Neuronal stem cell (in vitro differentiated cells): ENCODE data around the gene PARD6G.

Experiments used
- DNase-seq: peaks from one replicate; pipeline ENCODE4 v3.0.0-alpha.2; 2013; ENCODE audit warnings: low spot score
- H2AFZ ChIP-seq: one replicate; pipeline ENCODE4 v1.6.1; 2013; ENCODE audit warnings: mild to moderate bottlenecking, low read length, inconsistent platforms
- H2AK5ac ChIP-seq: 2 replicates; pipeline ENCODE4 v1.6.1; 2013; ENCODE audit warnings: low read depth, mild to moderate bottlenecking, inconsistent platforms, low read length, moderate library complexity, mixed read lengths
- H2BK120ac ChIP-seq: 2 replicates; pipeline ENCODE4 v1.6.1; 2013; ENCODE audit warnings: low read depth, mild to moderate bottlenecking, inconsistent platforms, low read length, moderate library complexity, mixed read lengths
- H2BK12ac ChIP-seq: one replicate; pipeline ENCODE4 v1.6.1; 2013; ENCODE audit warnings: low read length, inconsistent platforms
- H2BK15ac ChIP-seq: 2 replicates; pipeline ENCODE4 v1.6.1; 2013; ENCODE audit warnings: mild to moderate bottlenecking, low read length, inconsistent platforms, mixed read lengths
- H2BK5ac ChIP-seq: one replicate; pipeline ENCODE4 v1.6.1; 2013; ENCODE audit warnings: inconsistent platforms, mild to moderate bottlenecking, low read length, moderate library complexity
- H3K14ac ChIP-seq: one replicate; pipeline ENCODE4 v1.6.1; 2013; ENCODE audit warnings: low read length, inconsistent platforms
- H3K18ac ChIP-seq: 2 replicates; pipeline ENCODE4 v1.6.1; 2013; ENCODE audit warnings: low read length, inconsistent platforms
- H3K23ac ChIP-seq: 2 replicates; pipeline ENCODE4 v1.6.1; 2013; ENCODE audit warnings: low read depth, mild to moderate bottlenecking, mixed read lengths, low read length, inconsistent platforms; ENCODE audit not compliant: poor library complexity
- H3K27ac ChIP-seq: replicated peaks from 3 replicates; pipeline ENCODE4 v1.5.1; 2013; ENCODE audit warnings: low read length, inconsistent platforms
- H3K27me3 ChIP-seq, 3 experiments: 2 replicates each; pipeline ENCODE4 v1.6.1; 2013; ENCODE audit warnings: low read length in 3 of 3, mild to moderate bottlenecking in 2 of 3, inconsistent platforms in 1 of 3, low read depth in 1 of 3, mixed read lengths in 1 of 3, moderate library complexity in 1 of 3; ENCODE audit not compliant: control insufficient read depth in 3 of 3, insufficient read depth in 3 of 3
- H3K36me3 ChIP-seq, 2 donors: replicated peaks in 1 of 2; 2 replicates each; pipeline ENCODE4 v1.6.1; 2013; ENCODE audit warnings: low read length in 2 of 2; ENCODE audit not compliant: control insufficient read depth in 2 of 2, insufficient read depth in 2 of 2
- H3K4ac ChIP-seq: 2 replicates; pipeline ENCODE4 v1.6.1; 2013; ENCODE audit warnings: inconsistent platforms, mild to moderate bottlenecking, low read length, moderate library complexity
- H3K4me1 ChIP-seq, 2 donors: 1 replicate in 1 of 2; 2 replicates in 1 of 2; pipeline ENCODE4 v1.6.1; 2013; ENCODE audit warnings: low read length in 2 of 2, low read depth in 1 of 2; ENCODE audit not compliant: control insufficient read depth in 2 of 2, insufficient read depth in 1 of 2
- H3K4me2 ChIP-seq: one replicate; pipeline ENCODE4 v1.6.1; 2013; ENCODE audit warnings: mild to moderate bottlenecking, low read length, inconsistent platforms; ENCODE audit not compliant: insufficient read depth, poor library complexity, severe bottlenecking
- H3K4me3 ChIP-seq, 2 donors: 2 replicates each; pipeline ENCODE4 v1.5.1; 2013; ENCODE audit warnings: low read length in 2 of 2, mild to moderate bottlenecking in 2 of 2, inconsistent platforms in 1 of 2, moderate library complexity in 1 of 2
- H3K79me1 ChIP-seq: one replicate; pipeline ENCODE4 v1.6.1; 2013; ENCODE audit warnings: low read depth, mild to moderate bottlenecking, inconsistent platforms, low read length, moderate library complexity
- H3K9ac ChIP-seq: one replicate; pipeline ENCODE4 v1.6.1; 2013; ENCODE audit warnings: mild to moderate bottlenecking, low read depth, low read length, inconsistent platforms; ENCODE audit not compliant: poor library complexity
- H3K9me3 ChIP-seq, 2 donors: replicated peaks in 1 of 2; 2 replicates each; pipeline versions ENCODE3 to v1.6.1; 2013; ENCODE audit warnings: low read length in 2 of 2, mild to moderate bottlenecking in 2 of 2, inconsistent platforms in 1 of 2, low read depth in 1 of 2, mixed read lengths in 1 of 2, moderate library complexity in 1 of 2; ENCODE audit not compliant: control insufficient read depth in 2 of 2, insufficient read depth in 1 of 2
- H4K8ac ChIP-seq: one replicate; pipeline ENCODE4 v1.6.1; 2013; ENCODE audit warnings: low read depth, mild to moderate bottlenecking, inconsistent platforms, low read length, moderate library complexity
- H4K91ac ChIP-seq: one replicate; pipeline ENCODE4 v1.6.1; 2013; ENCODE audit warnings: low read length, low read depth, mild to moderate bottlenecking, inconsistent platforms; ENCODE audit not compliant: poor library complexity
- WGBS, 2 donors: extraction: QIAGEN DNeasy Blood & Tissue Kit; methylation state at CpG; one replicate each; pipeline ENCODE4 v1.1.7; 2013; ENCODE audit warnings: missing lambda C conversion rate in 2 of 2, mixed read lengths in 1 of 2; ENCODE audit not compliant: insufficient read length in 2 of 2, insufficient replicate concordance in 1 of 2; ENCODE audit errors: extremely low coverage in 2 of 2; 5-methylcytosine and 5-hydroxymethylcytosine counted together

Gene PARD6G

DNA sequence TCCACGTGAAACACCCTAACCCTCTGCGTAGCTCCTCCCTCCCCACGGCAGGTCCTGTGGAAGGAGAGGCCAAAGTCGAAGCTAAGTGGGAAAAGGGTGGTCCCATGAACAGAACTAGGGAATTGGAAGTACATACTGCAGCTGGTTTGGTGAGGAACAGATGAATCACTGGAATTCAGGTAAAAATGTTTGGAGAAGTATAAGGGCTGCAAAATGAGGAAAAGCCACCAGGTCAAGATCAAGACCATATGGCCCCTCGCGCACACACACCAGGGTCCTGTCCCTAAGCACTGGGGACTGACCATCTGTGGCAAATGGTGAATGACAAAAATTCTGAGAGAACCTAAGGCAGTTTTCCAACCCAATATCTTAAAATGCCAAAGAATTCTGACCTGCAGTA lies 3.1 kb downstream of the PARD6G start:
- Histone ChIP-seq H4K91ac (no peak overlapping the region), H3K36me3 (peaks cover 2 to 8% of the 10 kb centered on the region in 2 donors), H3K23ac (no peak overlapping the region), H3K9ac (no peak overlapping the region), H2BK12ac (no peak overlapping the region), H2BK15ac (no peak overlapping the region), H2AFZ (no peak overlapping the region), H3K14ac (no peak overlapping the region), H3K79me1 (peaks cover 13% of the 10 kb centered on the region), H3K4ac (no peak overlapping the region), H3K4me2 (no peak overlapping the region), H3K27me3 (no peaks in the 10 kb centered on the region), H2BK120ac (no peak overlapping the region), H3K4me1 (peaks cover 4% of the 10 kb centered on the region in 2 donors), H3K27ac (no peak overlapping the region), H2AK5ac (no peak overlapping the region), H3K18ac (no peak overlapping the region), H3K4me3 (no peak overlapping the region), H4K8ac (no peak overlapping the region), H2BK5ac (no peak overlapping the region), H3K9me3 (no peaks in the 10 kb centered on the region)
- WGBS, 2 donors: no CpG with 5 or more reads among the region's 6 CpGs
- no peak for DNase-seq

DNA sequence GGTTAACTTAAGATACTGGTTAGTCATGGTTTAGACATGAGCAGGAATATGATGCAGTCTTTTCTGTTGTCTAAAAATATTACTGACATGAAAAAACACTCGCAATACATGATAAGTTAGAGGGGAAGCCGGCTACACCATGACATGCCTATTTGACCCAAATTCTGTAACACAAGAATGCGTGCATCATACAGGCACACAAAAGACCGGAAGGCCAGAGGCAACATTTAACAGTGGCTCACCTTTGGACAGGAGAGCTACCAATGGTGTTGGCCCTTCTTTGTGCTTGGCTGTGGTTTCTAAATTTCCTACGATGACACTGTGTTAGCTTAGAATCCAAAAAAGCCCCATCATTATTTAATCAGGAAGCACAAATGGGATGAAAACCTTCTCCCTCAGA lies 4.1 kb downstream of the PARD6G start:
- no peak overlapping the region for H3K4me2 ChIP-seq
- H2BK15ac ChIP-seq: no peak overlapping the region
- WGBS, 2 donors: no CpG with 5 or more reads among the region's 5 CpGs
- H4K8ac ChIP-seq: no peak overlapping the region
- no peak overlapping the region for H3K4me3 ChIP-seq
- no peak overlapping the region for H2BK12ac ChIP-seq
- H3K14ac ChIP-seq: no peak overlapping the region
- no peak overlapping the region for H3K18ac ChIP-seq
- H2AK5ac ChIP-seq: no peak overlapping the region
- H4K91ac ChIP-seq: no peak overlapping the region
- no peaks in the 10 kb centered on the region for H3K27me3 ChIP-seq
- H2BK120ac ChIP-seq: no peak overlapping the region
- H3K9me3 ChIP-seq: no peaks in the 10 kb centered on the region
- H3K27ac ChIP-seq: no peak overlapping the region
- H3K36me3 ChIP-seq: peaks cover 2 to 8% of the 10 kb centered on the region in 2 donors
- H3K79me1 ChIP-seq: peaks cover 17% of the 10 kb centered on the region
- H3K4me1 ChIP-seq: peaks cover 4% of the 10 kb centered on the region in 2 donors
- no peak overlapping the region for H3K23ac ChIP-seq
- DNase-seq: no peak
- H2BK5ac ChIP-seq: no peak overlapping the region
- H3K9ac ChIP-seq: no peak overlapping the region
- no peak overlapping the region for H3K4ac ChIP-seq
- no peak overlapping the region for H2AFZ ChIP-seq

DNA sequence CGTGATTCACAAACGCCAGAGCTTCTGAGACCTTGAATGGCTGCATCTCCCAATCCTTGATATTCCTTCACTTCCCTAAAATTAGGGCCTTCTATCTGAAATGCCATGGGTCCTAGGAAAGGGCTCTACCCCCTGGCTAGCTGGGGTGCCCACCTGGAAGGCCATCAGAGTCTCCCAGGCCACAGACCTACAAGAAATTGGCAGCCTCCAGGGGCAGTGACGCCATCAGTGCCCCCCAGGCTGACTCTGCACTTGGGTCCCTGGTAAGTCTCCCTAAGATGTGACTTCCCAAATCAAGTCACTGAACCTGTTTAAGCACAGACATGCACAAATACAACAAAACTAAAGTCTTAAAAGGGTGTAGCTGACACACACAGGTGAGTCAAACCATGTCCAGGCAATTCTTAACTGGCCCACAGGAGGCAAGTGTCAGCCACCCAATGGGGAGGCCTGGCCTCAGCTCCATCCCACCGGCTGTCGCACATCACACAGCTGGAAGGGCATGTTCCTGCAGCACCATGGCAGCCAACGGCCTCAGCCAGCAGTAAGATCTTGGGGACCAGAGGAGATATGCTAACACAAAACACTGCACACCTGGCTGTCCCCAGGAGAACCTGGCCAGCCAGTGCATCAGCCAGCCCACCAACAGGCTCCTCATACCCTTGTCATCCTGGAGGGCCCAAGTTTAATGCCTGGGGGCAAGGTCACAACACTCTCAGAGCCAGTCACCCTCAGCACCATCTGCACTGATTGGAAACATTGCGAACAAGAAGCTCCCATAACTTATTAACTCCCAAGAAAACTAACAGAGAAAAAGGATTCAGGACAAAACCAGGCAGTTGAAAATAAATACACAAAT lies 5.2 kb downstream of the PARD6G start:
- Histone ChIP-seq H2BK15ac (no peak overlapping the region), H3K27ac (no peak overlapping the region), H3K79me1 (peaks cover 17% of the 10 kb centered on the region), H2AFZ (no peak overlapping the region), H3K9ac (no peak overlapping the region), H3K4me1 (peaks cover 4% of the 10 kb centered on the region in 2 donors), H3K4me3 (no peak overlapping the region), H3K27me3 (no peaks in the 10 kb centered on the region), H3K14ac (no peak overlapping the region), H3K18ac (no peak overlapping the region), H4K91ac (no peak overlapping the region), H2BK5ac (no peak overlapping the region), H2BK120ac (no peak overlapping the region), H2BK12ac (no peak overlapping the region), H3K23ac (no peak overlapping the region), H3K4me2 (no peak overlapping the region), H2AK5ac (no peak overlapping the region), H3K9me3 (no peaks in the 10 kb centered on the region), H4K8ac (no peak overlapping the region), H3K36me3 (peaks cover 2 to 8% of the 10 kb centered on the region in 2 donors), H3K4ac (no peak overlapping the region)
- no peak for DNase-seq
- no CpG with 5 or more reads among the region's 7 CpGs for WGBS, 2 donors

DNA sequence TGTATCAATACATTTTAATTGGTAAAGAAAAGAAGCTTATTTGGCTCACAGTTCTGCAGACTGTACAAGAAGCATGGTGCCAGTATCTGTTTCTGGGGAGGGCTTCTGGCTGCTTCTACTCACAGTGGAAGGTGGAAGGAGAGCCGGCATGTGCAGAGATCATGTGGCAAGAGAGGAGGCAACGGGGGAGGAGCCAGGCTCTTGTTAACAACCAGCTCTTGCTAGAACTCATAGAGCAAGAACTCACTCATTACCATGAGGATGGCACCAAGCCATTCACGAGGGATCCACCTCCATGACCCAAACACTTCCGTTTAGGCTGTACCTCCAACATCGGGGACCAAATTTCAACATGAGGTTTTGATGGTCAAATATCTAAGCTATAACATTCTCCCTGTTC lies 7.5 kb downstream of the PARD6G start:
- DNase-seq: no peak
- Histone ChIP-seq H3K4me1 (peaks cover 0 to 2% of the 10 kb centered on the region in 2 donors), H3K4me2 (no peak overlapping the region), H2BK15ac (no peak overlapping the region), H3K4me3 (no peak overlapping the region), H3K18ac (no peak overlapping the region), H2BK120ac (no peak overlapping the region), H2AK5ac (no peak overlapping the region), H4K8ac (no peak overlapping the region), H3K14ac (no peak overlapping the region), H2BK12ac (no peak overlapping the region), H3K9me3 (no peaks in the 10 kb centered on the region), H3K27me3 (no peaks in the 10 kb centered on the region), H4K91ac (no peak overlapping the region), H3K4ac (no peak overlapping the region), H3K27ac (no peak overlapping the region), H2BK5ac (no peak overlapping the region), H3K23ac (no peak overlapping the region), H2AFZ (no peak overlapping the region), H3K79me1 (peaks cover 10% of the 10 kb centered on the region), H3K9ac (no peak overlapping the region), H3K36me3 (peaks cover 2 to 3% of the 10 kb centered on the region in 2 donors)
- WGBS, 2 donors: no CpG with 5 or more reads among the region's 5 CpGs
